Type B pancreatic cell (in vitro differentiated cells): Measurements from ENCODE around the gene GMPPA. TPM values are rescaled to one million over a fixed set of nuclear protein-coding genes. Genes with fewer than 3 reads are reported as not detected.
A peak's percentile ranks its signal among the peaks of the same experiment; 100 is the strongest.

Source experiments
- DNase-seq: peaks from one replicate; pipeline ENCODE4 v3.0.0; 2021; ENCODE audit warnings: mixed read lengths; ENCODE audit not compliant: unreplicated experiment; ENCODE audit errors: extremely low spot score
- H3K27ac Mint-ChIP-seq: 2 replicates; pipeline ENCODE4 v1.8.0; 2021; ENCODE audit warnings: mild to moderate bottlenecking, mixed read lengths
- H3K27me3 Mint-ChIP-seq: 2 replicates; pipeline ENCODE4 v1.8.0; 2021; ENCODE audit warnings: mixed read lengths
- H3K36me3 Mint-ChIP-seq: 2 replicates; pipeline ENCODE4 v1.8.0; 2021; ENCODE audit warnings: mixed read lengths
- H3K4me1 Mint-ChIP-seq: one replicate; pipeline ENCODE4 v1.8.0; 2021; ENCODE audit warnings: mixed read lengths; ENCODE audit not compliant: unreplicated experiment
- H3K4me3 Mint-ChIP-seq: 2 replicates; pipeline ENCODE4 v1.8.0; 2021; ENCODE audit warnings: mild to moderate bottlenecking, mixed read lengths
- H3K9me3 Mint-ChIP-seq: 2 replicates; pipeline ENCODE4 v1.8.0; 2021; ENCODE audit warnings: mixed read lengths
- CTCF ChIP-seq: fragments of 200-600 bp; sonication (generic); conservative IDR thresholded peaks from 2 replicates; pipeline ENCODE4 v1.5.0; 2021; ENCODE audit warnings: antibody characterized with exemption, mild to moderate bottlenecking
- total RNA-seq: library from RNA; stranded (reverse); gene quantifications from 2 replicates; pipeline ENCODE4 v1.2.1, GENCODE V29; 2021; ENCODE audit warnings: low replicate concordance

The GMPPA gene
- total RNA-seq, 1 donor from 2014 or later, result 34.4 TPM

GRCh38 chr2:219494952-219495530 lies 3.6 kb upstream of the GMPPA start:
- H3K27me3 Mint-ChIP-seq, result peaks cover 72% of the 10 kb centered on the region
- peaks cover 25% of the 10 kb centered on the region for H3K4me1 Mint-ChIP-seq

GRCh38 chr2:219495531-219496122 lies 3.1 kb upstream of the GMPPA start:
- Mint-ChIP-seq H3K27me3 (peaks cover 72% of the 10 kb centered on the region), H3K4me1 (peaks cover 30% of the 10 kb centered on the region), H3K27ac (no peak overlapping the region), H3K4me3 (peak overlapping the region; percentile 25), H3K36me3 (no peaks in the 10 kb centered on the region), H3K9me3 (no peaks in the 10 kb centered on the region)
- no peak for DNase-seq
- TF ChIP-seq CTCF, result peak; percentile 77

More at GRCh38 chr2:219494952-219495530, 3.6 kb upstream of the GMPPA start:
- H3K27ac Mint-ChIP-seq, result no peak overlapping the region
- TF ChIP-seq CTCF, result no peak
- no peak for DNase-seq
- H3K9me3 Mint-ChIP-seq, result no peaks in the 10 kb centered on the region
- no peaks in the 10 kb centered on the region for H3K36me3 Mint-ChIP-seq
- H3K4me3 Mint-ChIP-seq, result peak overlapping the region; percentile 25

- no peaks in the 10 kb centered on the region for H3K36me3 Mint-ChIP-seq
- peaks cover 33% of the 10 kb centered on the region for H3K4me1 Mint-ChIP-seq
- no peak for DNase-seq
- peaks cover 69% of the 10 kb centered on the region for H3K27me3 Mint-ChIP-seq
- no peak for TF ChIP-seq CTCF
- peak overlapping the region; percentile 59 for H3K4me3 Mint-ChIP-seq
- H3K27ac Mint-ChIP-seq, result no peak overlapping the region
- no peaks in the 10 kb centered on the region for H3K9me3 Mint-ChIP-seq
Observed at GRCh38 chr2:219496247-219496824, 2.4 kb upstream of the GMPPA start.

- TF ChIP-seq CTCF, result no peak
- H3K36me3 Mint-ChIP-seq, result no peaks in the 10 kb centered on the region
- H3K4me1 Mint-ChIP-seq, result peaks cover 39% of the 10 kb centered on the region
- DNase-seq, result no peak
- no peak overlapping the region for H3K27ac Mint-ChIP-seq
- H3K4me3 Mint-ChIP-seq, result peak overlapping the region; percentile 96
- no peaks in the 10 kb centered on the region for H3K9me3 Mint-ChIP-seq
- peaks cover 65% of the 10 kb centered on the region for H3K27me3 Mint-ChIP-seq
Observed at GRCh38 chr2:219496825-219497494, 1.7 kb upstream of the GMPPA start.

- no peak for TF ChIP-seq CTCF
- Mint-ChIP-seq H3K9me3 (no peaks in the 10 kb centered on the region), H3K4me3 (peak overlapping the region; percentile 96), H3K36me3 (no peaks in the 10 kb centered on the region), H3K27me3 (peaks cover 58% of the 10 kb centered on the region), H3K4me1 (peaks cover 40% of the 10 kb centered on the region), H3K27ac (peak overlapping the region; percentile 87)
- no peak for DNase-seq
Observed at GRCh38 chr2:219497495-219498279, 1.0 kb upstream of the GMPPA start.
